GM12878 (cell line): ENCODE data around the gene TNNT1. TPM values are rescaled to one million over a fixed set of nuclear protein-coding genes. Genes with fewer than 3 reads are reported as not detected.

Experiments
- ATAC-seq: fragments of 200-7000 bp; cut with Tn5 transposase; 3 replicates; pipeline ENCODE4 v1.9.1; 2020; ENCODE audit warnings: mild to moderate bottlenecking, moderate library complexity
- BruUV-seq: library from RNA; stranded (reverse); fragments of 400-500 nt; replicated peaks from 2 replicates; lab custom pipeline; 2021; lab: Mats Ljungman, UMichigan
- CTCF ChIA-PET: fragments of 300-600 bp; sonication (Branson Sonifier 250); formaldehyde crosslinking; extraction: SDS; loops from one replicate; lab custom pipeline; 2021; ENCODE audit warnings: inconsistent platforms; lab: Yijun Ruan, JAX
- POLR2A ChIA-PET: fragments of 350-600 bp; formaldehyde crosslinking; extraction: SDS; loops from one replicate; lab custom pipeline; 2021; ENCODE audit warnings: inconsistent platforms; lab: Charles Lee
- RAD21 ChIA-PET: fragments of 300-600 bp; sonication (Branson Sonifier 250); formaldehyde crosslinking; loops from one replicate; lab custom pipeline; 2023; ENCODE audit warnings: antibody characterized with exemption; ENCODE audit not compliant: unreplicated experiment; lab: Charles Lee
- SMC1A ChIA-PET: fragments of 300-600 bp; sonication (Branson Sonifier 250); formaldehyde crosslinking; loops from one replicate; lab custom pipeline; 2023; ENCODE audit not compliant: unreplicated experiment, uncharacterized antibody; lab: Charles Lee
- DNase-seq: peaks from one replicate; pipeline ENCODE4 v3.0.0-alpha.2; 2011; ENCODE audit warnings: low read depth, low spot score
- FAIRE-seq: peaks from 3 replicates; lab custom pipeline; 2011; peaks lifted over from hg19 to GRCh38; lab: Jason Lieb, UNC
- H2AFZ ChIP-seq: 2 replicates; pipeline ENCODE4 v1.6.0; 2011; ENCODE audit warnings: low read depth, low read length, control low read depth; ENCODE audit not compliant: control insufficient read depth
- H3K27ac ChIP-seq: 2 replicates; pipeline ENCODE4 v1.5.1; 2011; ENCODE audit warnings: control low read depth; ENCODE audit not compliant: control insufficient read depth, insufficient read depth
- H3K27me3 ChIP-seq, 2 experiments: replicated peaks in 1 of 2; 2 replicates each; pipeline versions ENCODE4 v1.6.0 to v1.6.1; 2011; ENCODE audit warnings: low read length in 1 of 2; ENCODE audit not compliant: control insufficient read depth in 2 of 2, insufficient read depth in 2 of 2
- H3K36me3 ChIP-seq, 2 experiments: 2 replicates each; pipeline ENCODE4 v1.5.1; 2011; ENCODE audit warnings: low read length in 1 of 2; ENCODE audit not compliant: control insufficient read depth in 2 of 2, insufficient read depth in 2 of 2
- H3K4me1 ChIP-seq: 2 replicates; pipeline ENCODE4 v1.6.1; 2011; ENCODE audit warnings: mild to moderate bottlenecking, low read length, moderate library complexity, mixed read lengths; ENCODE audit not compliant: control insufficient read depth, insufficient read depth
- H3K4me2 ChIP-seq: 2 replicates; pipeline ENCODE4 v1.6.0; 2011; ENCODE audit warnings: control low read depth; ENCODE audit not compliant: control insufficient read depth, insufficient read depth
- H3K4me3 ChIP-seq: fragments of 200-600 bp; sonication (generic); 2 replicates; pipeline ENCODE4 v1.5.1; 2016
- H3K79me2 ChIP-seq: 2 replicates; pipeline ENCODE4 v1.6.0; 2011; ENCODE audit warnings: low read length; ENCODE audit not compliant: control insufficient read depth, insufficient read depth
- H3K9ac ChIP-seq: 2 replicates; pipeline ENCODE4 v1.8.0; 2011; ENCODE audit warnings: low read length, control low read depth, mixed read lengths; ENCODE audit not compliant: control insufficient read depth, insufficient read depth
- H3K9me3 ChIP-seq: replicated peaks from 3 replicates; pipeline ENCODE4 v1.5.1; 2011; ENCODE audit warnings: mild to moderate bottlenecking, low read length; ENCODE audit not compliant: control insufficient read depth, insufficient read depth
- H4K20me1 ChIP-seq: 2 replicates; pipeline ENCODE4 v1.6.0; 2011; ENCODE audit not compliant: control insufficient read depth, insufficient read depth
- CREM ChIP-seq: IDR thresholded peaks from 2 replicates; pipeline ENCODE4 v1.6.1; 2014; ENCODE audit warnings: antibody characterized with exemption, low read depth
- DPF2 ChIP-seq: fragments of 450-650 bp; IDR thresholded peaks from 2 replicates; pipeline ENCODE4 v1.6.1; 2017; ENCODE audit warnings: mild to moderate bottlenecking
- EED ChIP-seq: sonication (generic); IDR thresholded peaks from 2 replicates; pipeline ENCODE4 v1.6.1; 2016; ENCODE audit warnings: antibody characterized with exemption, low read depth
- KDM1A ChIP-seq: fragments of 200-600 bp; sonication (generic); IDR thresholded peaks from 2 replicates; pipeline ENCODE4 v1.6.1; 2016; ENCODE audit warnings: borderline replicate concordance
- KLF5 ChIP-seq: fragments of 450-650 bp; IDR thresholded peaks from 2 replicates; pipeline ENCODE4 v1.6.1; 2014; ENCODE audit warnings: mild to moderate bottlenecking; ENCODE audit not compliant: partially characterized antibody
- NFXL1 ChIP-seq: fragments of 450-650 bp; IDR thresholded peaks from 2 replicates; pipeline ENCODE4 v1.6.1; 2017; ENCODE audit warnings: antibody characterized with exemption, mild to moderate bottlenecking, borderline replicate concordance
- NR2C2 ChIP-seq: IDR thresholded peaks from 2 replicates; pipeline ENCODE4 v1.6.1; 2011; ENCODE audit warnings: borderline replicate concordance, low read depth; ENCODE audit not compliant: control insufficient read depth, insufficient read length
- RFX5 ChIP-seq: IDR thresholded peaks from 2 replicates; pipeline ENCODE4 v1.6.1; 2011; ENCODE audit warnings: low read depth, low read length, improper control_type of control experiment
- SMAD1 ChIP-seq: fragments of 450-650 bp; IDR thresholded peaks from 2 replicates; pipeline ENCODE4 v1.6.1; 2018; ENCODE audit warnings: mild to moderate bottlenecking, low read depth; ENCODE audit not compliant: partially characterized antibody
- TCF3 ChIP-seq: IDR thresholded peaks from 2 replicates; pipeline ENCODE4 v1.6.1; 2012; ENCODE audit warnings: low read depth, mild to moderate bottlenecking, low read length, borderline replicate concordance; ENCODE audit not compliant: insufficient read depth
- ZNF24 ChIP-seq: fragments of 450-650 bp; IDR thresholded peaks from 2 replicates; pipeline ENCODE4 v1.6.1; 2017; ENCODE audit warnings: antibody characterized with exemption, mild to moderate bottlenecking
- WGBS: methylation state at CpG from one replicate; pipeline ENCODE4 v1.1.6; 2016; ENCODE audit warnings: low lambda C conversion rate; ENCODE audit not compliant: insufficient replicate concordance, insufficient coverage; ENCODE audit errors: missing lambda C conversion rate; 5-methylcytosine and 5-hydroxymethylcytosine counted together
- in situ Hi-C: fragments of 300-500 bp; cut with MboI; formaldehyde crosslinking; loops from 9 replicates; pipeline ENCODE4 v1.14.3; 2018; ENCODE audit warnings: mixed read lengths
- intact Hi-C: fragments of 100-400 bp; cut with micrococcal nuclease; formaldehyde crosslinking; loops from one replicate; pipeline ENCODE4 v1.14.2; 2022; ENCODE audit not compliant: unreplicated experiment
- polyA plus RNA-seq, 11 experiments: library from polyadenylated mRNA; depleted of rRNA in 4 of 11; unstranded in 6 of 11; stranded (reverse) in 5 of 11; fragments of >200 nt; fragmentation: Nextera tagmentation in 4 of 11; fragmentation: Illumina TruSeq in 1 of 11; extraction: Ambion mirVana in 4 of 11; extraction: Trizol in 1 of 11; gene quantifications; 1 replicate in 1 of 11; 2 replicates in 10 of 11; pipeline versions ENCODE4 v1.2.1 to v1.2.3, GENCODE V29; 2011 to 2016; ENCODE audit warnings: inconsistent platforms in 2 of 11, missing spikeins in 2 of 11, low read depth in 1 of 11
- total RNA-seq, 4 experiments: library from RNA; depleted of rRNA in 3 of 4; stranded (reverse); fragments of >200 nt in 3 of 4; fragmentation: Illumina TruSeq in 1 of 4; extraction: Trizol in 1 of 4; gene quantifications; 2 replicates each; pipeline versions ENCODE4 v1.2.1 to v1.2.3, GENCODE V29; 2013 to 2021
- TF ChIP-seq, protein P1 (sequence below): IDR thresholded peaks from 2 replicates; pipeline ENCODE4 v1.6.1; 2012; ENCODE audit warnings: mild to moderate bottlenecking, low read depth, low read length
- TF ChIP-seq, protein P2 (sequence below): IDR thresholded peaks from 2 replicates; pipeline ENCODE4 v1.6.1; 2012; ENCODE audit warnings: low read length, inconsistent platforms
- TF ChIP-seq, protein P3 (sequence below): fragments of 450-650 bp; conservative IDR thresholded peaks from 2 replicates; pipeline ENCODE4 v1.6.1; 2017; ENCODE audit warnings: mild to moderate bottlenecking, moderate library complexity

Gene TNNT1
- total and polyA plus RNA-seq, 10 of the 15 experiments (the other 5 are each of a cell fraction or from before 2014, with no cell fraction given), result 0.26 to 0.62 (median 0.37) TPM; not detected in 7

DNA sequence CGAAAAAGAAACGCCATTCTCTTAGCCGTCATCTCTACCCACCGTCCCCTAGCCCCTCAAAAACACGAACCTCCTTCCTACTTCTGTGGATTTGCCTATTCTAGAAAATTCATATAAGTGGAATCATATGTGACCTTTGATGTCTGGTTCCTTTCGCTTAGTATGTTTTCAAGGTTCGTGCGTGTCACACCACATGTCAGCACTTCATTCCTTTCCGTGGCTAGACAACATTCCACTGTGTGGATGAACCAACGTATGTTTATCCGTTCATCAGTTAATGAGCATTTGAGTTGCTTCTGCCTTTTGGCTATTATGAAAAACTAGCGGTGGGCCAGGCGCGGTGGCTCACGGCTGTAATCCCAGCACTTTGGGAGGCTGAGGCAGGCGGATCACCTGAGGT lies 17.6 kb downstream of the TNNT1 start:
- CTCF ChIA-PET, result no interaction called here
- no peak for FAIRE-seq

More for the DNA sequence above, 17.6 kb downstream of the TNNT1 start:
- no peaks in the 10 kb centered on the region for H3K36me3 ChIP-seq
- H3K4me3 ChIP-seq, result no peak overlapping the region
- no peaks in the 10 kb centered on the region for H3K79me2 ChIP-seq
- no peak overlapping the region for H3K27ac ChIP-seq
- H3K9me3 ChIP-seq, result no peaks in the 10 kb centered on the region
- RAD21 ChIA-PET, result no interaction called here
- no peaks in the 10 kb centered on the region for H4K20me1 ChIP-seq
- DNase-seq (no peak), ATAC-seq (no peak)
- in situ Hi-C loops, result no loop called here
- intact Hi-C loops, result no loop called here
- no peak overlapping the region for H3K4me2 ChIP-seq
- no TSS peak for BruUV-seq
- 61% methylated on average over 16 of the region's 16 CpGs for WGBS
- H2AFZ ChIP-seq, result no peak overlapping the region
- POLR2A ChIA-PET, result interaction anchor here (0.6 to 0.7 kb wide), 2 partner anchors 323 to 931 kb away, joined by 3 to 4 read pairs; partner anchors contain the start of gene RPS9
- H3K27me3 ChIP-seq, result no peaks in the 10 kb centered on the region
- TF ChIP-seq CREM (no peak), SMAD1 (no peak), RFX5 (no peak), EED (no peak), KLF5 (no peak), DPF2 (no peak), KDM1A (no peak), NR2C2 (no peak), TCF3 (no peak), NFXL1 (no peak), ZNF24 (no peak)
- TF ChIP-seq, protein P1, sequence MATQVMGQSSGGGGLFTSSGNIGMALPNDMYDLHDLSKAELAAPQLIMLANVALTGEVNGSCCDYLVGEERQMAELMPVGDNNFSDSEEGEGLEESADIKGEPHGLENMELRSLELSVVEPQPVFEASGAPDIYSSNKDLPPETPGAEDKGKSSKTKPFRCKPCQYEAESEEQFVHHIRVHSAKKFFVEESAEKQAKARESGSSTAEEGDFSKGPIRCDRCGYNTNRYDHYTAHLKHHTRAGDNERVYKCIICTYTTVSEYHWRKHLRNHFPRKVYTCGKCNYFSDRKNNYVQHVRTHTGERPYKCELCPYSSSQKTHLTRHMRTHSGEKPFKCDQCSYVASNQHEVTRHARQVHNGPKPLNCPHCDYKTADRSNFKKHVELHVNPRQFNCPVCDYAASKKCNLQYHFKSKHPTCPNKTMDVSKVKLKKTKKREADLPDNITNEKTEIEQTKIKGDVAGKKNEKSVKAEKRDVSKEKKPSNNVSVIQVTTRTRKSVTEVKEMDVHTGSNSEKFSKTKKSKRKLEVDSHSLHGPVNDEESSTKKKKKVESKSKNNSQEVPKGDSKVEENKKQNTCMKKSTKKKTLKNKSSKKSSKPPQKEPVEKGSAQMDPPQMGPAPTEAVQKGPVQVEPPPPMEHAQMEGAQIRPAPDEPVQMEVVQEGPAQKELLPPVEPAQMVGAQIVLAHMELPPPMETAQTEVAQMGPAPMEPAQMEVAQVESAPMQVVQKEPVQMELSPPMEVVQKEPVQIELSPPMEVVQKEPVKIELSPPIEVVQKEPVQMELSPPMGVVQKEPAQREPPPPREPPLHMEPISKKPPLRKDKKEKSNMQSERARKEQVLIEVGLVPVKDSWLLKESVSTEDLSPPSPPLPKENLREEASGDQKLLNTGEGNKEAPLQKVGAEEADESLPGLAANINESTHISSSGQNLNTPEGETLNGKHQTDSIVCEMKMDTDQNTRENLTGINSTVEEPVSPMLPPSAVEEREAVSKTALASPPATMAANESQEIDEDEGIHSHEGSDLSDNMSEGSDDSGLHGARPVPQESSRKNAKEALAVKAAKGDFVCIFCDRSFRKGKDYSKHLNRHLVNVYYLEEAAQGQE, result no peak
- TF ChIP-seq, protein P2, sequence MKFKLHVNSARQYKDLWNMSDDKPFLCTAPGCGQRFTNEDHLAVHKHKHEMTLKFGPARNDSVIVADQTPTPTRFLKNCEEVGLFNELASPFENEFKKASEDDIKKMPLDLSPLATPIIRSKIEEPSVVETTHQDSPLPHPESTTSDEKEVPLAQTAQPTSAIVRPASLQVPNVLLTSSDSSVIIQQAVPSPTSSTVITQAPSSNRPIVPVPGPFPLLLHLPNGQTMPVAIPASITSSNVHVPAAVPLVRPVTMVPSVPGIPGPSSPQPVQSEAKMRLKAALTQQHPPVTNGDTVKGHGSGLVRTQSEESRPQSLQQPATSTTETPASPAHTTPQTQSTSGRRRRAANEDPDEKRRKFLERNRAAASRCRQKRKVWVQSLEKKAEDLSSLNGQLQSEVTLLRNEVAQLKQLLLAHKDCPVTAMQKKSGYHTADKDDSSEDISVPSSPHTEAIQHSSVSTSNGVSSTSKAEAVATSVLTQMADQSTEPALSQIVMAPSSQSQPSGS, result no peak
- TF ChIP-seq, protein P3, sequence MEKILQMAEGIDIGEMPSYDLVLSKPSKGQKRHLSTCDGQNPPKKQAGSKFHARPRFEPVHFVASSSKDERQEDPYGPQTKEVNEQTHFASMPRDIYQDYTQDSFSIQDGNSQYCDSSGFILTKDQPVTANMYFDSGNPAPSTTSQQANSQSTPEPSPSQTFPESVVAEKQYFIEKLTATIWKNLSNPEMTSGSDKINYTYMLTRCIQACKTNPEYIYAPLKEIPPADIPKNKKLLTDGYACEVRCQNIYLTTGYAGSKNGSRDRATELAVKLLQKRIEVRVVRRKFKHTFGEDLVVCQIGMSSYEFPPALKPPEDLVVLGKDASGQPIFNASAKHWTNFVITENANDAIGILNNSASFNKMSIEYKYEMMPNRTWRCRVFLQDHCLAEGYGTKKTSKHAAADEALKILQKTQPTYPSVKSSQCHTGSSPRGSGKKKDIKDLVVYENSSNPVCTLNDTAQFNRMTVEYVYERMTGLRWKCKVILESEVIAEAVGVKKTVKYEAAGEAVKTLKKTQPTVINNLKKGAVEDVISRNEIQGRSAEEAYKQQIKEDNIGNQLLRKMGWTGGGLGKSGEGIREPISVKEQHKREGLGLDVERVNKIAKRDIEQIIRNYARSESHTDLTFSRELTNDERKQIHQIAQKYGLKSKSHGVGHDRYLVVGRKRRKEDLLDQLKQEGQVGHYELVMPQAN, result no peak
- peaks cover 13% of the 10 kb centered on the region for H3K4me1 ChIP-seq
- SMC1A ChIA-PET, result no interaction called here
- no peak overlapping the region for H3K9ac ChIP-seq
